ENCODE measurements around the gene MAPK1IP1L. TPM values are rescaled to one million over a fixed set of nuclear protein-coding genes. Genes with fewer than 3 reads are reported as not detected.

The MAPK1IP1L gene
- total and polyA plus RNA-seq, 2 of the 13 experiments (the other 11 are each of a cell fraction or from before 2014, with no cell fraction given) = 27.8 to 68.4 TPM

DNA sequence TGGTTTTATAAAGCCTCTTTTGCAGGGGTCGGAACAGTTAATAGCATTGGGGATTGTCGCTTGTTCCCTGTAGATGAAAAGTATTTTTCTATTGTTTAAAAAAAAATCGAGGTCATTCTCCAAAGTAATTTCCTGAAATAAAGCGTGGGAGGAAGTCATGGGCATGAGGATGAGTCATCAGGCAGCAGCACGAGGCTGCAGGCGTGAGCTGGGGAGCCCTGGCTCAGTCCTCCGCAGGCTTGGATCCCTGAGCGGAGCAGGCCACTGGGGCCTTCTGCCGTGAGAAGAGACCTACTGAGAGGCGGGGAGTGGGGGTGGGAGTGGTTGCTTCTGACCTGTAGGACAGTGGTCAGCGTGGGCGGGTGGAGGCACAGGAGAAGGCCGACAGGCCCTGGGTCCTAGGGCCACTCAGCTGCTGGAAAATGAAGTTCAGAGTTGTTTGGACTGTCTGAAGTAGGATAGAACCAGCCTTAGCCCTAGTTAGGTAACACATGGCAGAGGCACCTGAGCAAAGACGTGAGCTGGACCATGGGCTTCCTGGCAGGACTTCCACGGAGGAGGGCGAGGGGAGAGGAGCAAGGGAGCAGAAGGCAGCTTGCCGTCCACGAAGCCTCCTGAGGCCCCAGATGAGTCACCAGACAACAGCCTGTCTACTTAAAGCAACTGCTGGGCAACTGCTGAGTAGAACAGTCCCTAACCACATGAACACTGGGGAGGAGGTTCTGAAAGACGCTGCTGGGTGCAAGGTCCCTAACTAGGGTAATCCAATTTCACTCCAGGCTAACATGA lies 56.5 kb downstream of the MAPK1IP1L start (continued):
- TF ChIP-seq, protein P1, sequence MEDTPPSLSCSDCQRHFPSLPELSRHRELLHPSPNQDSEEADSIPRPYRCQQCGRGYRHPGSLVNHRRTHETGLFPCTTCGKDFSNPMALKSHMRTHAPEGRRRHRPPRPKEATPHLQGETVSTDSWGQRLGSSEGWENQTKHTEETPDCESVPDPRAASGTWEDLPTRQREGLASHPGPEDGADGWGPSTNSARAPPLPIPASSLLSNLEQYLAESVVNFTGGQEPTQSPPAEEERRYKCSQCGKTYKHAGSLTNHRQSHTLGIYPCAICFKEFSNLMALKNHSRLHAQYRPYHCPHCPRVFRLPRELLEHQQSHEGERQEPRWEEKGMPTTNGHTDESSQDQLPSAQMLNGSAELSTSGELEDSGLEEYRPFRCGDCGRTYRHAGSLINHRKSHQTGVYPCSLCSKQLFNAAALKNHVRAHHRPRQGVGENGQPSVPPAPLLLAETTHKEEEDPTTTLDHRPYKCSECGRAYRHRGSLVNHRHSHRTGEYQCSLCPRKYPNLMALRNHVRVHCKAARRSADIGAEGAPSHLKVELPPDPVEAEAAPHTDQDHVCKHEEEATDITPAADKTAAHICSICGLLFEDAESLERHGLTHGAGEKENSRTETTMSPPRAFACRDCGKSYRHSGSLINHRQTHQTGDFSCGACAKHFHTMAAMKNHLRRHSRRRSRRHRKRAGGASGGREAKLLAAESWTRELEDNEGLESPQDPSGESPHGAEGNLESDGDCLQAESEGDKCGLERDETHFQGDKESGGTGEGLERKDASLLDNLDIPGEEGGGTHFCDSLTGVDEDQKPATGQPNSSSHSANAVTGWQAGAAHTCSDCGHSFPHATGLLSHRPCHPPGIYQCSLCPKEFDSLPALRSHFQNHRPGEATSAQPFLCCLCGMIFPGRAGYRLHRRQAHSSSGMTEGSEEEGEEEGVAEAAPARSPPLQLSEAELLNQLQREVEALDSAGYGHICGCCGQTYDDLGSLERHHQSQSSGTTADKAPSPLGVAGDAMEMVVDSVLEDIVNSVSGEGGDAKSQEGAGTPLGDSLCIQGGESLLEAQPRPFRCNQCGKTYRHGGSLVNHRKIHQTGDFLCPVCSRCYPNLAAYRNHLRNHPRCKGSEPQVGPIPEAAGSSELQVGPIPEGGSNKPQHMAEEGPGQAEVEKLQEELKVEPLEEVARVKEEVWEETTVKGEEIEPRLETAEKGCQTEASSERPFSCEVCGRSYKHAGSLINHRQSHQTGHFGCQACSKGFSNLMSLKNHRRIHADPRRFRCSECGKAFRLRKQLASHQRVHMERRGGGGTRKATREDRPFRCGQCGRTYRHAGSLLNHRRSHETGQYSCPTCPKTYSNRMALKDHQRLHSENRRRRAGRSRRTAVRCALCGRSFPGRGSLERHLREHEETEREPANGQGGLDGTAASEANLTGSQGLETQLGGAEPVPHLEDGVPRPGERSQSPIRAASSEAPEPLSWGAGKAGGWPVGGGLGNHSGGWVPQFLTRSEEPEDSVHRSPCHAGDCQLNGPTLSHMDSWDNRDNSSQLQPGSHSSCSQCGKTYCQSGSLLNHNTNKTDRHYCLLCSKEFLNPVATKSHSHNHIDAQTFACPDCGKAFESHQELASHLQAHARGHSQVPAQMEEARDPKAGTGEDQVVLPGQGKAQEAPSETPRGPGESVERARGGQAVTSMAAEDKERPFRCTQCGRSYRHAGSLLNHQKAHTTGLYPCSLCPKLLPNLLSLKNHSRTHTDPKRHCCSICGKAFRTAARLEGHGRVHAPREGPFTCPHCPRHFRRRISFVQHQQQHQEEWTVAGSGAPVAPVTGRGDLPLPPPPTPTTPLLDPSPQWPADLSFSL (CRISPR knock-in tag; IDR thresholded peaks at IDR 0.05) = no peak
- TF ChIP-seq ZNF501 (CRISPR knock-in tag; IDR thresholded peaks at IDR 0.05) (peak; percentile 96), HNRNPLL (IDR thresholded peaks at IDR 0.05; ENCODE audit: low read depth, low read length, poor library complexity, severe bottlenecking) (no peak), ZNF605 (CRISPR knock-in tag; IDR thresholded peaks at IDR 0.05) (peak; percentile 58; the same call in 1 of the 2 replicates), ZNF879 (CRISPR knock-in tag; IDR thresholded peaks at IDR 0.05) (peak; percentile 93; the same call in 1 of the 2 replicates), ZNF224 (CRISPR knock-in tag; IDR thresholded peaks at IDR 0.05) (peak; percentile 77; the same call in 1 of the 2 replicates), SIX1 (CRISPR knock-in tag; IDR thresholded peaks at IDR 0.05; ENCODE audit: borderline replicate concordance) (no peak), MTF1 (CRISPR knock-in tag; IDR thresholded peaks at IDR 0.05) (peak; percentile 75), RCOR2 (CRISPR knock-in tag; IDR thresholded peaks at IDR 0.05) (0 out of 2 replicates have a peak, but pooled peaks have one; percentile 28), XBP1 (CRISPR knock-in tag; IDR thresholded peaks at IDR 0.05) (peak; percentile 84; the same call in 1 of the 2 replicates), ZNF607 (CRISPR knock-in tag; IDR thresholded peaks at IDR 0.05; ENCODE audit: borderline replicate concordance) (peak; percentile 56; the same call in 1 of the 2 replicates)
- TF ChIP-seq, protein P2, sequence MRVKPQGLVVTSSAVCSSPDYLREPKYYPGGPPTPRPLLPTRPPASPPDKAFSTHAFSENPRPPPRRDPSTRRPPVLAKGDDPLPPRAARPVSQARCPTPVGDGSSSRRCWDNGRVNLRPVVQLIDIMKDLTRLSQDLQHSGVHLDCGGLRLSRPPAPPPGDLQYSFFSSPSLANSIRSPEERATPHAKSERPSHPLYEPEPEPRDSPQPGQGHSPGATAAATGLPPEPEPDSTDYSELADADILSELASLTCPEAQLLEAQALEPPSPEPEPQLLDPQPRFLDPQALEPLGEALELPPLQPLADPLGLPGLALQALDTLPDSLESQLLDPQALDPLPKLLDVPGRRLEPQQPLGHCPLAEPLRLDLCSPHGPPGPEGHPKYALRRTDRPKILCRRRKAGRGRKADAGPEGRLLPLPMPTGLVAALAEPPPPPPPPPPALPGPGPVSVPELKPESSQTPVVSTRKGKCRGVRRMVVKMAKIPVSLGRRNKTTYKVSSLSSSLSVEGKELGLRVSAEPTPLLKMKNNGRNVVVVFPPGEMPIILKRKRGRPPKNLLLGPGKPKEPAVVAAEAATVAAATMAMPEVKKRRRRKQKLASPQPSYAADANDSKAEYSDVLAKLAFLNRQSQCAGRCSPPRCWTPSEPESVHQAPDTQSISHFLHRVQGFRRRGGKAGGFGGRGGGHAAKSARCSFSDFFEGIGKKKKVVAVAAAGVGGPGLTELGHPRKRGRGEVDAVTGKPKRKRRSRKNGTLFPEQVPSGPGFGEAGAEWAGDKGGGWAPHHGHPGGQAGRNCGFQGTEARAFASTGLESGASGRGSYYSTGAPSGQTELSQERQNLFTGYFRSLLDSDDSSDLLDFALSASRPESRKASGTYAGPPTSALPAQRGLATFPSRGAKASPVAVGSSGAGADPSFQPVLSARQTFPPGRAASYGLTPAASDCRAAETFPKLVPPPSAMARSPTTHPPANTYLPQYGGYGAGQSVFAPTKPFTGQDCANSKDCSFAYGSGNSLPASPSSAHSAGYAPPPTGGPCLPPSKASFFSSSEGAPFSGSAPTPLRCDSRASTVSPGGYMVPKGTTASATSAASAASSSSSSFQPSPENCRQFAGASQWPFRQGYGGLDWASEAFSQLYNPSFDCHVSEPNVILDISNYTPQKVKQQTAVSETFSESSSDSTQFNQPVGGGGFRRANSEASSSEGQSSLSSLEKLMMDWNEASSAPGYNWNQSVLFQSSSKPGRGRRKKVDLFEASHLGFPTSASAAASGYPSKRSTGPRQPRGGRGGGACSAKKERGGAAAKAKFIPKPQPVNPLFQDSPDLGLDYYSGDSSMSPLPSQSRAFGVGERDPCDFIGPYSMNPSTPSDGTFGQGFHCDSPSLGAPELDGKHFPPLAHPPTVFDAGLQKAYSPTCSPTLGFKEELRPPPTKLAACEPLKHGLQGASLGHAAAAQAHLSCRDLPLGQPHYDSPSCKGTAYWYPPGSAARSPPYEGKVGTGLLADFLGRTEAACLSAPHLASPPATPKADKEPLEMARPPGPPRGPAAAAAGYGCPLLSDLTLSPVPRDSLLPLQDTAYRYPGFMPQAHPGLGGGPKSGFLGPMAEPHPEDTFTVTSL (CRISPR knock-in tag; IDR thresholded peaks at IDR 0.05; ENCODE audit: borderline replicate concordance) = peak; percentile 88
- TF ChIP-seq, protein P3, sequence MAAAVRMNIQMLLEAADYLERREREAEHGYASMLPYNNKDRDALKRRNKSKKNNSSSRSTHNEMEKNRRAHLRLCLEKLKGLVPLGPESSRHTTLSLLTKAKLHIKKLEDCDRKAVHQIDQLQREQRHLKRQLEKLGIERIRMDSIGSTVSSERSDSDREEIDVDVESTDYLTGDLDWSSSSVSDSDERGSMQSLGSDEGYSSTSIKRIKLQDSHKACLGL (CRISPR knock-in tag; IDR thresholded peaks at IDR 0.05) = peak; percentile 39; the same call in 1 of the 2 replicates

All from HepG2 (cell line).